GM23338 (cell line): ENCODE measurements around the gene MOB3C.

Experiments
- CREB1 ChIP-seq: fragments of 250-450 bp; sonication (Bioruptor Pico); IDR thresholded peaks from 2 replicates; pipeline ENCODE4 v1.5.0; 2020; ENCODE audit warnings: low read depth, mild to moderate bottlenecking, moderate library complexity
- CTCF ChIP-seq, 2 experiments: fragments of 200-600 bp in 1 of 2; sonication (generic) in 1 of 2; conservative IDR thresholded peaks; 2 replicates each; pipeline versions ENCODE4 v1.5.1 to v1.6.1; 2016 to 2017; ENCODE audit warnings: antibody characterized with exemption in 2 of 2, low read depth in 2 of 2, mild to moderate bottlenecking in 2 of 2, moderate library complexity in 1 of 2
- ETS1 ChIP-seq: IDR thresholded peaks from 2 replicates; pipeline ENCODE4 v1.6.1; 2016; ENCODE audit warnings: antibody characterized with exemption
- EZH2 ChIP-seq: fragments of 200-600 bp; sonication (generic); IDR thresholded peaks from one replicate; pipeline ENCODE4 v1.8.0; 2017; ENCODE audit warnings: antibody characterized with exemption, mild to moderate bottlenecking, low read depth; ENCODE audit not compliant: unreplicated experiment
- EZH2phosphoT487 ChIP-seq: fragments of 200-600 bp; sonication (generic); IDR thresholded peaks from one replicate; pipeline ENCODE4 v1.8.1; 2018; ENCODE audit warnings: antibody characterized with exemption; ENCODE audit not compliant: unreplicated experiment
- POLR2AphosphoS5 ChIP-seq: IDR thresholded peaks from 2 replicates; pipeline ENCODE4 v1.6.1; 2016; ENCODE audit warnings: antibody characterized with exemption, low read depth
- REST ChIP-seq: IDR thresholded peaks from one replicate; pipeline ENCODE4 v1.6.1; 2018; ENCODE audit warnings: antibody characterized with exemption; ENCODE audit not compliant: unreplicated experiment
- ZNF114 ChIP-seq: fragments of 250-450 bp; sonication (Bioruptor Pico); IDR thresholded peaks from 2 replicates; pipeline ENCODE4 v1.5.0; 2020; ENCODE audit warnings: mild to moderate bottlenecking, moderate library complexity

GRCh38 chr1:46575778-46576177 is 40.8 kb downstream of the MOB3C start:
- no peak for TF ChIP-seq CTCF (conservative IDR thresholded peaks at IDR 0.05; ENCODE audit: low read depth in 2 of 2)
- TF ChIP-seq CREB1 (CRISPR knock-in tag) = no peak
- TF ChIP-seq ETS1 = no peak
- no peak for TF ChIP-seq REST
- TF ChIP-seq ZNF114 (CRISPR knock-in tag) = no peak
- no peak for TF ChIP-seq EZH2
- TF ChIP-seq POLR2AphosphoS5 = no peak
- TF ChIP-seq EZH2phosphoT487 = no peak
